ENCODE measurements around the gene BORCS5.

DNA sequence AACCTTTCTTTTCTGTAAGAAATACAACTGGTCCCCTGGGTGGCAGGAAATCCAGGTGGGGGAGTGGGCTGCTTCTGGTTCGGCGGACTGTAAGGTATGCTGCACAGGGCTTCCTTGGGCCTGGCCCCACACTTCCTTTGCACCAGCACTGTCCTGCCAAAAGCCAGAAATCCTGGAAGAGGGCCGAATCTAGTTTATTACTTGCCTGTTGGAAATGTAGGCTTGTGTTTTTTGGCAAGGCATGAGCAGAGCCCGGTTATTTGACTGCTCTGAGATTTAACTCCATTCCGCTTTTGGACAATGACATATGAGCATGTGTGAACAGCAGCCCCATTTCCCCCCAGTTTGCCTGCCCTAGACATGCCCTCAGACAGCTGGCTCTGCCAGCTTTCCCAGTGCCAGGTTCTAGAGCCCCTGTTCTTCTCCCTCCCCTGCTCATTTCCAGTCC, 86.6 kb downstream of the BORCS5 start:
- TF ChIP-seq, protein P1, sequence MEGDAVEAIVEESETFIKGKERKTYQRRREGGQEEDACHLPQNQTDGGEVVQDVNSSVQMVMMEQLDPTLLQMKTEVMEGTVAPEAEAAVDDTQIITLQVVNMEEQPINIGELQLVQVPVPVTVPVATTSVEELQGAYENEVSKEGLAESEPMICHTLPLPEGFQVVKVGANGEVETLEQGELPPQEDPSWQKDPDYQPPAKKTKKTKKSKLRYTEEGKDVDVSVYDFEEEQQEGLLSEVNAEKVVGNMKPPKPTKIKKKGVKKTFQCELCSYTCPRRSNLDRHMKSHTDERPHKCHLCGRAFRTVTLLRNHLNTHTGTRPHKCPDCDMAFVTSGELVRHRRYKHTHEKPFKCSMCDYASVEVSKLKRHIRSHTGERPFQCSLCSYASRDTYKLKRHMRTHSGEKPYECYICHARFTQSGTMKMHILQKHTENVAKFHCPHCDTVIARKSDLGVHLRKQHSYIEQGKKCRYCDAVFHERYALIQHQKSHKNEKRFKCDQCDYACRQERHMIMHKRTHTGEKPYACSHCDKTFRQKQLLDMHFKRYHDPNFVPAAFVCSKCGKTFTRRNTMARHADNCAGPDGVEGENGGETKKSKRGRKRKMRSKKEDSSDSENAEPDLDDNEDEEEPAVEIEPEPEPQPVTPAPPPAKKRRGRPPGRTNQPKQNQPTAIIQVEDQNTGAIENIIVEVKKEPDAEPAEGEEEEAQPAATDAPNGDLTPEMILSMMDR (IDR thresholded peaks at IDR 0.05; ENCODE audit: low read length): no peak
- no peak for TF ChIP-seq EZH2 (IDR thresholded peaks at IDR 0.05; ENCODE audit: borderline replicate concordance, low read length)

Data from OCI-LY1 (cell line).